Measurements from ENCODE around the gene FAM185A. TPM values are rescaled to one million over a fixed set of nuclear protein-coding genes. Genes with fewer than 3 reads are reported as not detected.
"Not testable (repeated sequence)": the region's sequence is repeated elsewhere in the genome, so short reads cannot be mapped to it uniquely, and the experiment has no call there.

The FAM185A gene
- total RNA-seq, 1 donor from 2014 or later, result 39.5 TPM

DNA sequence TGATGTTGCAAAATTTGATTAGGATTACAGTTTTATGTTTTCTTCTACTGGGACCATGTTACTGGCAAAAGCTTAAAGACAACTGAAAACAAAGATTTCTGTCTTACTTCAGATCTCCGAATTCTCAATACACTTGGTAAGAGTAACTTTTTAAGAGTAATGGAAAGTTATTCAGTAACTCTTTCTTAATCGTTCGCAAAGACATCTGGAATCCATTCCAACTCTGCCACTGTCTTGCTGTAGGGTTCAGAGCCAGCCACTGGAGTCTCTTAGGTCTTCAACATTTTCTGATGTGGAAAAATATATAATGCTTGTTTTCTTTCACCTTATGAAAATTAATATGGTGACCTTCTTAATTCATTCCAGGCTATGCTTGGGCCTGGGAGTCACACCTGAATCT, 29.9 kb downstream of the FAM185A start:
- not testable (repeated sequence) for DNase-seq (ENCODE audit: low spot score)

DNA sequence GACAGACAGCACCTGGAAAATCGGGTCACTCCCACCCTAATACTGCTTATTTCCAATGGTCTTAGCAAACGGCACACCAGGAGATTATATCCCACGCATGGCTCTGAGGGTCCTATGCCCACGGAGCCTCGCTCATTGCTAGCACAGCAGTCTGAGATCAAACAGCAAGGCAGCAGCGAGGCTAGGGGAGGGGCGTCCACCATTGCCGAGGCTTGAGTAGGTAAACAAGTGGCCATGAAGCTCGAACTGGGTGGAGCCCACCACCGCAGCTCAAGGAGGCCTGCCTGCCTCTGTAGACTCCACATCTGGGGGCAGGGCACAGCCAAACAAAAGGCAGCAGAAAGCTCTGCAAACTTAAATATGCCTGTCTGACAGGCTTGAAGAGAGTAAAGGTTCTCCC, 32.1 kb downstream of the FAM185A start:
- DNase-seq (ENCODE audit: low spot score), result not testable (repeated sequence)

DNA sequence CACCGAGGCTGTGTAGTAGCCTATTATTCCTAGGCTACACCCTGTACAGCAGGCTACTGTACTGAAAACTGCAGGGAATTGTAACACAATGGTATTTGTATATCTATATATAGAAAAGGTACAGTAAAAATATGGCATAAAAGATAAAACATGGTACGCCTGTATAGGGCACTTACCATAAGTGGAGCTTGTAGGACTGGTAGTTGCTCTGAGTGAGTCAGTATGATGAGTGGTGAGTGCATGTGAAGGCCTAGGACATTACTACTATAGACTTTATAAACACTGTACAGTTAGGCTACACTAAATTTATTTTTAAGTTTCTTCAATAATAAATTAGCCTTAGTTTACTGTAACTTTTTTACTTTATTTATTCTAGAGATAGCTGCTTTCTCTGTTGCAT, 40.0 kb downstream of the FAM185A start:
- DNase-seq (ENCODE audit: low spot score), result not testable (repeated sequence)

DNA sequence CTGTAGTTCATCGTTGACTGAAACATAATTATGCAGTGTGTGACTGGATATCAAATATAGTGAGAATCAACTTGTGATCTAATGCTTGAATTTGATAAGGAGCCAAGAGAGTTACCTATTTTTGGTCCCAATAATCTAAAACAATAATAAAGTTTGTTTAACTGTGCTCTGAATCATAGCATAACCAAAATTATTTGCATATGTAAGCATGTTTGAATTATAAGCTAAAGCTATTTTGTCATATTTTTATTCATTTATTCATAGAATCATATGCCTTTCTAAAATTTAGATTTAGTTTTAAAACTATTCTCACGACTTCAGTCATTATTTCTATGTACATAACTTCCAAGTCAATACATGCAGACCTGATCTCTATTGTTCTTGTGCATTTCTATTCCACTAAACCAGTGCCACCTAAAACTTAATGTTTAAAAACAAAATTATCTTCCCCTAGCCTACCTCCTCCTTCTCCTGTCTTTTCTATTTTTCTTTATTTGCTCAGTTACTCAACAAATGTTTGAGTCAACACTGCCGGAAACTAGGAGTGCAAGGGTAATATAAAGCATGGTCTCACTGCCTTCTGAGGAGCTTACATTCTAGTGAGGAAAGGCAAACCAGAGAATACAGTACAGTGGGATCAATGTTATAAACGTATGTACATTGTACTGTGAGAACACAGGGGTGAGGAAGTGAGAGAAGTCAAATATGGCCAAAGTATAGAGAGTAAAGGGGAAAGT, 41.7 kb downstream of the FAM185A start:
- not testable (repeated sequence) for DNase-seq (ENCODE audit: low spot score)

DNA sequence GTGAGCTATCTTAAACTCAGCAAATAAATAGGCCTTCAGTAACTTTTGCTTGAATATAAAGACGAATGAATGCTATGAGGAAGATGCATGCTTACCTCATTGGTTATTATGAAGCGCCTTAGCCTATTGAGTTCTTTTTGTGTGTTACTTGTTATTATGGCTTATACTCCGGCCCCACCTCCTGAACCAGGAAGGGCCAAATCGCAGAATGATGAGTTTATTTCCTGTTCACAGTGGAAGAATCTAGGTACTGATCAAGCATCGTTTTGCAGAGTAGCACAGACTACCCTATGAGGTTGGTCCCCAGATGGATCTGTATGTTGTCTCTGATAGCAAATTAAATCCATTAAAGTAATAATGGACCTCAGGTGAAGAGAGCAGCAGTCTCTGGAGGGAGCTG, 42.6 kb downstream of the FAM185A start:
- not testable (repeated sequence) for DNase-seq (ENCODE audit: low spot score)

DNA sequence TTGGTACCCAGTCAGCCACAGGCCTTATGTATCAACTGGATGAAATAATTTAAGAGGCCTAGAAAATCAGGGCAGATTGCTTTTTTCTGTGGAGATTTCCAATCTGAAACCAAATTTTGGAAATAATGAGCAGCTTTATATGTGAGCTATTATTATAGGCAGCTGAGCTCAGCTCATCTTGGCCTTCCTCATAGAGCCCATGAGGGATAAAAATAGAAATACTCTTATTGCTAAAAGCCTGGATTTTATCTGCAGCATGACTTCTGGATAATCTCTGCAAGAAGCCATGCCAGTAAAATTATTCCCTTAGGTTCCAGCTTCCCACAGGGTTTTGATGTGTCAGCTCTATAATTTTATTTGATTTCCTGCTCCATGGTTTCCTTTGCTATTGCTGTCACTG, 43.0 kb downstream of the FAM185A start:
- DNase-seq (ENCODE audit: low spot score), result peak; percentile 27

DNA sequence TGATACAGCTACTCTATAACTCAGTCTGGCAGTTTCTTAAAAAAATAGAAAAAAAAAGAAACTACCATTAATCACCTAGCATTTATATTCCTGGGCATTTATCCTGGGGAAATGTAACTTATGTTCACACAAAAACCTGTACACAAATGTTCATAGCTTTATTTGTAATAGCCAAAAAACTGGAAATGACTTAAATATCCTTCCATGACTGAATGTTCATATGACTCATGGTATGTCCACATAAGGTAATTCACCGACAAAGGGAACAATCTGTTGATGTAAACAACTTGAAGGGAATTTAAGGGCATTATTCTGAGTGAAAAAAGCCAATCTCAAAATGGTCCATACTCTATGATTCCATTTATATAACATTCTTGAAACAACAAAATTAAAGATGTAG, 45.8 kb downstream of the FAM185A start:
- DNase-seq (ENCODE audit: low spot score), result not testable (repeated sequence)

DNA sequence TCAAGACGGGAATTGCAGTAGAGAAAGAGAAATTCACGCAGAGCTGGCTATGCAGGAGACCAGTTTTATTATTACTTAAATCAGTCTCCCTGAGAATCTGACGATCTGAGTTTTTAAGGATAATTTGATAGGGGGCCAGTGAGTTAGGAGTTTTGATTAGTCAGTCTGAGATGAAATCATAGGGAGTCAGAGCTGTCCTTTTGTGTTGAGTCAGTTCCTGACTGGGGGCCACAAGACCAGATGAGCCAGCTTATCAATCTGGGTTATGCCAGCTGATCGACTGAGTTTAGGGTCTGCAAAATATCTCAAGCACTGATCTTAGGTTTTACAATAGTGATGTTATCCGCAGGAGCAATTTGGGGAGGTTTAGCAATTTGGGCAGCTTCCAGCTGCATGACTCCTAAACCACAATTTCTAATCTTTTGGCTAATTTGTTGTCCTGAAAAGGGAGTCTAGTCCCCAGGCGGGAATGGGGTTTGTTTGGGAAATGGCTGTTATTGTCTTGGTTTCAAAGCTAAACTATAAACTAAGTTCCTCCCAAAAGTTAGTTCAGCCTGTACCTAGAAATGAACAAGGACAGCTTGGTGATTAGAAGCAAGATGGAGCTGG, 47.3 kb downstream of the FAM185A start:
- not testable (repeated sequence) for DNase-seq (ENCODE audit: low spot score)

DNA sequence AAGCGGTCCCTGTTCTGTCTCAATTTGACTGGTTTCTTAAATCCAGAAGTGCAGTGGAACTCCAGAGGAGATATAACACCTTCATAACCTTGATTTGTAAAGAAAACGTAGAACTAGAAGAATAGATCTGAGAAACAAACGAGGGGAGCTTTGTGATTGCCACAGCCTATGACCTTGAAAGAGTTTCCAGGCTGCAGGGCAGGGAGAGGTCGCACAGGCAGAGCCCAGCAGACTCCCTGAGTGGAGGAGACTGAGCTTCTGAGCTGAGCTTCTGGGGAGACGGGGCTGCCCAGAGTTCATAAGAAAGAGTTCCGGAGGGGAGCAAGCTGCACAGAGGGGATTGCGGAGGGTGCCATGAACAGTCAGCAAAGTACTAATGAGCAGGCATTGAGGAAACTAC, 57.8 kb downstream of the FAM185A start:
- no peak for DNase-seq (ENCODE audit: low spot score)

DNA sequence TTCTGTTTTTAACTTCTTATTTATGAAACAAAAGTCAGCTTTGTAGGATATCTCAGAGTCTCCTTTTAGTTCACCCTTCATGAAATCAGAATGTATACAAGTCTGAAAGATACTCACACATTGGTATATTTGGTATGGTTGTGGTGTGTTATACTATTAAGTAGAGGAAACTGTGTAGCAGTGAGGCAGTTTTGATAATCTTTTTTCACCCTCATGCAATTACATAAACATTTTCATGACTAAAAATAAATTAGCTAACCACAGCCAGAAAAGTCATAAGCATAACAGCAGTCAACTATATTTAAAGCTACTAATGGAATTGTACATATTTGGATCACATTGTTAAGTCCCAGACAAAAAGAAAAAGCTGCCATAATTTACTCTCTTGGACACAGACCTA, 62.1 kb downstream of the FAM185A start:
- DNase-seq (ENCODE audit: low spot score), result no peak

DNA sequence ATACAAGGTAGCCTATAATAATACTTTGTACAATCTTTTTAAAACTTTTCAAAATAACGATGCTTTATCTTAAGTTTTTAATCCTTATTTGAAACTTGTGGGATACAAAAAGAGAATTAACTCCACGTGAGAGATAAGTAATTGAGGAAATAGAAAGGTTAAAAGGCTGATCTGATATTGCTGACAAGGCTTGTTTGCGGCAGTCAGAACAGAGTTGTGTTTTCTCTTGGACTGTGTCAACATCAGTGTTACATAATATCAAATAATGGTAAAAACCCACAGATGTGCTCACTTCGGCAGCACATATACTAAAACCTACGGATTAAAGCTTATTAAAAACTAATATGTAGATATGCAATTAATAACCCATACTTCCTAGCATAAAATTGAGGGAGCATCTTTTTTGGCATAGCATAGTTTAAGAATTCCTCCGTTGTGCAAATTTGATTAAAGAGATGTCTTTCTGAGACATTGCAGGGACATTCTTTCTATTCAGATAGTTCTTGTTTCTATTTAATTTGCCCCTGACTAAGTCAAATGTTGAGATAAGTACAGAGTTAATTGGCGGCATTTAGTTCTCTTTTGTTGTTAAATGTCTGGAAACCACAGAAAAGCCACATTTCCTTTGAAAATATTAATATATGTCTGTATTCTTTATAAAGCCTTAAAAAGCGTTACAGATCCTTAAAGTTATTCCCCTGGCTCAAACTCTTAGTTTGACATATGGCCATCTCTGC, 63.3 kb downstream of the FAM185A start:
- peak; percentile 42 for DNase-seq (ENCODE audit: low spot score)

DNA sequence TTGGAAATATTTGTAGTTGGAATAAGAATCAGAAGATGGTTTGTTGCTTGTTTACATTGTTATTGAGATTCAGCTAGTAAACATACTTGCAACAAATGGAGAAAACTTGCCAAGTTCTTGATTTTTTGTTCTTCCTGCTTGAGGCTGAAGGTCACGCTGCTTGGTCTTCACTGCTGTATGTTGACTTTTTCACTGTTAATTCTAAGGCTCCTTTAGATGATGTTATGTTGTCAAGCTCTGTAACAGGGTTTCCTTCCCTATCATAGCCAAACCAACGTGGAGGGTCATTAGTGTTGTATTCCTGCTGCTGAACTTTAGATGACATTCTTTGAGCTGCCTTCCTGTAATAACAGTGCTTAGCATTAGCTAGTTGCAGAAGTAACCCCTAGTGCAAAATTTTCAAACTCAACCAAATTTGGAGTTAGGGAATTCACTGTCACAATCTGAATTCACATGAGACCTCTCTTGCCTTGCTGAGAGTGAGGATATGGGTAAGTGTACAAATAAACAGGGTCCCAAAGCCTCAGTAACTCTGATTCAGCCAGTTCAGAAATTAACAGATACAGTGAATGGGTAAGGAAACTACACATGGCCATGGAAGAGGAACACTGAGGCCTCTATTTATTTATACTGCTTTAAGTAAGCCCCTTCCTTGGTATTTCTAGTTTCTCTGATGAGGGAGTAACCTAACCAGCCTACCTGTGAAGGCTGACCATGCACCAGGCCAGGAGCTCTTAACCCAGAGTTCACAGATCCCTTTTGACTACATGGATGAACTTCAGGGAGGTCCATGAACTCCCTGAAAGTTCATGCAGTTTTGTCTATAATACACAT, 64.6 kb downstream of the FAM185A start:
- no peak for DNase-seq (ENCODE audit: low spot score)

DNA sequence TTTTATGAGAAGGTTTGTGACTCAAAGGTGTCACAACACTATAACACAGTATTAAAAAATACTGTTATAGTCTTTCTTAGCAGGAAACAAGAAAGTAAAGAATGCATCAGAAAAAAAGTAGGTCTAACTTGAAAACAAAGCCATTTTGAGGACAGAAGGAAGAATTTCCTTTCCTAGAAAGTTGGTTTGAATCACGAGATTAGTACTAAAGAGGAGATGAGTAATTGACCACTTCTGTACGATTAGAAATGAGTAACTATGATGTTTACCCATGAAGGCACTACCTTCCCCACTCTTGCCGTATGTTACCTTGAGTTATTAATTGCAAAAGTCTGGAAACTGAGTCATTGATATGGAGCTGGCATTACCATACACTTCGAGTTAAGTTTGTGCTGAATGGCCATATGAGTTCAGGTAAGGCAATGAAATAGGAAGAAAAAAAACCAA, 65.2 kb downstream of the FAM185A start:
- DNase-seq (ENCODE audit: low spot score), result no peak

DNA sequence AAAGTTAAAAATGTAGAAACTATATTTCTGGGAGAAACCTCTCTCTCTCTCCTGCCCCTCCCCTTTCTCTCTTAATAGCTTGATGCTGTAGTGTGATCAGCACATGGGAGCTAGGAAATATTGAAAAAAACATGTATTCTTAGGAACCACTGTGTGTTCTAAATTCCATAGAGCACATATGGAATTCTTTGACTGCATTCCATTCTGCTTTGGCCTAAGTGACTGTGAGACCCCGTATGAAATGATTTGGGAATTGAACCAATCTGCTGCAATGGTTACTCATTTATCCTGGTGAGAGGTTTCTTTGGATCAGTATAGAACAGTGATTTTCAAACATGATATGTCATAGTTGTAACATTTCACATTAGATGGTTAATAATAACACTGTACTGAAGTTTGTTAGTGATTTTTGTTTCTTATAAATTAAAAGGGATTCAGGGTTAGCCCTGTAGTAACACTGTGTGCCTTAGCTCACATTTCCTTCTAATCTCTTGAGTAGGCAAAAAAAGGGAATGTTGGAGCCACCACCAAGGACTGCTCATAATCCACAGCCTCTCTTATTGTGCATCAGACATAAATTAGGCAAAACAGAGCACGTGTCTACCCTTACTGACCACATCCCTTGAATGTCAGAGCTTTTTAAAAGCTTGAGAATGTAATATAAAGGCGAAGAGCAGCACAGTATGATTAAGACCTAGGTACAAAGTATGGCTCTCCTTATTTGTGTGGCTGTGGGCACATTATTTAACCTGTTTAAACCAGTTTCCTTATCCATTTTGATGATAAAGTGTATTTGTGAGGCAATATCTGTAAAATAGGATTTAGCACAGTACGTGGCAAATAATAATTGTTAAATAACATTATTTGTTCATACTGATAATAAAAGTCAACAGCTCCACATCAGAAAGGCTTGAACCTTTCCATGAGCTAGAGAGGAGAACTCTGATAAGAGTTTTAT, 69.1 kb downstream of the FAM185A start:
- no peak for DNase-seq (ENCODE audit: low spot score)

DNA sequence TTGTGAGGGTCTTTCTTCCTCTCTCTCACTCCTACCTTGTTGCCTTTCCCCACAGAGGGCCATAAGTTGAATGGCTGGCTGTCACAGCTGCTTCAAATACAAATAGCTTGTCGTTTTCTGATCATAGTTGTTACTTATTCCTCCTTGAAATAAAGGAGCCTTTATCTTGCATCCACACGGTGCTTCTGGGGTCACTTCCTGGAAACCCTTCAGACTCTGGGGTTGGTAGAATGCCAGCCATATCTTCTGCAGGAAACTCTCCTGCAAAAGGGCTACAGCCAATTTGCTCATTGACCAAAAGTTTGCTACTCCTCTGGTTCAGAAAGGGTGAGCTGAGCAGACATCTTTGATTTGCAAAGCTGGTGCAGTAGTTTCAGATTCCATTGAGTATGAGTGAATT, 70.4 kb downstream of the FAM185A start:
- no peak for DNase-seq (ENCODE audit: low spot score)

DNA sequence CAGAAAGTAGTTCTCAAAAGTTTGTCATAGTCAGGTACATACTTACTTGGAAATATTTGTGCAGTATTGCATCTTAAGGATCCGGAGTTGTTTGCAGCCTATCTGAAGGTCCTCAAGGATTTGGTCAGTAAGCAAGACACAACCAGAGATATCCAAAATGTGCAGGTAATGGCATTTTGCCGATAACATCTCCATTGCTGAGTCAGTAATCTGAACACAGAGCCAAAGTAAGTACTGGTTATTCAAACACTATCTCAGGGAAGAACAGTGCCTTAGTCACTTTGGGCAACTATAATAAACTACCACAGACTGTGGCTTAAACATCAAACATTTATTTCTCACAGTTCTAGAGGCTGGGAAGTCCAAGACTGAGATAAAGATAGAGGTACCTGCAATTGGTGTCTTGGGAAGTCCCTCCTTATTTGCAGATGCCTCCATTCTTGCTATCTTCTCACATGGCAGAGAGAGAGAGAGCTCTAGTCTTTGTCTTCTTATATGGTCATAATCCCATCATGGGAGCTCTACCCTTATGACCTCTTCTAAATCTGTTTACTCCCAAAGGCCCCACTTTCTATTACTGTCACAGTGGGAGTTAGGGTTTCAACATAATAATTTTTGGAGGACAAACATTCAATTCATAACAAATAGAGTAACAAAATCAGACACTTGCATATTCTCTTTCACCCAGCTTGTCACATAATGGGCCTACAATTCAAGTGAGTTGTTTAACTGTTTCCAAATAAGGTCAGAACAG, 73.4 kb downstream of the FAM185A start:
- no peak for DNase-seq (ENCODE audit: low spot score)

DNA sequence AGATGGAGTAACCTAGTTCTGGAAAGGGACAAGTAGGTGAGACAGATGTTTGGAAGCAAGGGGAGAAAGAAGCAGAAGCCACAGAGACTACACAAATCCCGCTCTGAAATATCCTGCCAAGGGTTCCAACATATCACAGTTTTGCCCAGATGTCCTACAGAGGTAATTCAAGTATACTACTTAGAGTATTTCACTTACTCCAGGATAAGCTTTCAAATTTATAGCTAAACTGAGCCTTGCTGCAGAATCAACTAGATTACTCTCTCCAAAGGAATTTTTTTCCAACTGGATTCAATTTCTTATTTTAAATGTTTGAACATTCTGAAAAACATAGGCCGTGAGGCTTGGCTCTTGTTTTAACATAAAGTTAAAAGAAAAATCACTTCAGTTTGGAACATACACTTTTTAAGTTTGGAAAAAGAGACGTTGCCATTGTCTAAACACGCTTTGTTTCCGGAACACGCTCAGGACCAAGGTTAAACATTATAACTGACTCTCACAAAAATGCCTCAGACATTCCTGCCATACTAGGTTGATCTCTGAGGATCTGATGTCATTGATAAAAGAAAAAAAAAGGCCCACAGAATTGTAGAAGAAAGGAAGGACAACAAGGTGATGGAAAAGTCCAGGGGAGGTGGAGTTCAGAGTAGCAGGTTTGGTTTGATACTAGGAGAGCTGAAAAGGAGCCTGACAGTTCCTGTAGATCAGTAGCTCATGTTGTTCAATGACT, 74.8 kb downstream of the FAM185A start:
- DNase-seq (ENCODE audit: low spot score), result peak; percentile 58

DNA sequence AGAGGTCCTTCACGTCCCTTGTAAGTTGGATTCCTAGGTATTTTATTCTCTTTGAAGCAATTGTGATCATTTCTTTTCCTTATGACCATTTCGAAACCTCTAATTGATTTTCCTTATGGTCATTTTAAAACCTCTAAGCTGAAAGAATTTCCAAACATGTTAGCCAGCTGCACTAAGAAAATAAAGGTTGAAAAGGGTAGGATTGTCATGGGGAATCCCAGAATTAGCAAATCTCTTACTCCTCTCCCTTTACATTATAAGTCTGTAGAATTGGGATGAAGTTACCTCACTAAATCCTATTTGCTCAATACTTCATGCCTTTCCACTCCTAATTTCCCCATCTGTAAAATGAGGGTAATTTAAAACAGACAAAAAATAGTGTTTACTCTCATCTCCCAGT, 79.5 kb downstream of the FAM185A start:
- no peak for DNase-seq (ENCODE audit: low spot score)

DNA sequence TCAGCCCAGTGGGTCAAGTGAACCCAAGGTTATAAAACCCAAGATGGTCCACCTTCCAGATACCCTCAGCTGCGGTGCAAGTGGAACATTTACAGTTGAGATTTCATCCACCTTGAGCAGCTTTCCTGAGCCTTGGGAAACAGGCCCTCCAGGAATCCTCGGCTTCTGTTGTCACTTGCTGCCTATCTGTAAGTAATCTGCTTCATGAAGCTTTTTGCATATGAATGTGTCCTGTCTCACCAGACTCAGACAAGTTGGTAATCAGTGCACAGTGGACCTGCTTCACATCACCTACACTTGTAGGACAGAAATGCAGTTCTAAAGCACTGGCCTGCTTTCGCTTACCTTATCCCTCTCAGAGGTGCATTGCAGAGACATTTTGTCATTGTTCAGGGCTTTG, 80.3 kb downstream of the FAM185A start:
- DNase-seq (ENCODE audit: low spot score), result no peak
